GM12878 (cell line): ENCODE data around the gene RUFY3.

ENCODE experiments used
- DPF2 ChIP-seq: fragments of 450-650 bp; IDR thresholded peaks from 2 replicates; pipeline ENCODE4 v1.6.1; 2017; ENCODE audit warnings: mild to moderate bottlenecking
- E2F4 ChIP-seq: IDR thresholded peaks from 2 replicates; pipeline ENCODE4 v1.6.1; 2012; ENCODE audit warnings: low read depth, low read length, improper control_type of control experiment
- EP300 ChIP-seq, 2 experiments: fragments of 150-350 bp in 1 of 2; IDR thresholded peaks; 2 replicates each; pipeline ENCODE4 v1.6.1; 2011 to 2012; ENCODE audit warnings: low read depth in 2 of 2, low read length in 2 of 2, borderline replicate concordance in 1 of 2, improper control_type of control experiment in 1 of 2, inconsistent platforms in 1 of 2; ENCODE audit not compliant: control insufficient read depth in 1 of 2
- POLR2A ChIP-seq: IDR thresholded peaks from 2 replicates; pipeline ENCODE4 v1.6.1; 2011; ENCODE audit warnings: low read depth, mild to moderate bottlenecking, low read length
- POLR2AphosphoS5 ChIP-seq: IDR thresholded peaks from 2 replicates; pipeline ENCODE4 v1.6.1; 2011; ENCODE audit warnings: mild to moderate bottlenecking, low read length, inconsistent platforms
- TF ChIP-seq, protein P1 (sequence below), 3 experiments: IDR thresholded peaks in 2 of 3; conservative IDR thresholded peaks in 1 of 3; 2 replicates each; pipeline ENCODE4 v1.5.1; 2011; ENCODE audit warnings: low read depth in 3 of 3, low read length in 3 of 3, mild to moderate bottlenecking in 3 of 3, control low read depth in 2 of 3, moderate library complexity in 2 of 3, inconsistent platforms in 1 of 3, mixed read lengths in 1 of 3; ENCODE audit not compliant: control insufficient read depth in 2 of 3, insufficient read depth in 1 of 3; ENCODE audit errors: extremely low read depth in 1 of 3
- TF ChIP-seq, protein P2 (sequence below): IDR thresholded peaks from 2 replicates; pipeline ENCODE4 v1.6.1; 2011; ENCODE audit warnings: low read depth, low read length, improper control_type of control experiment, borderline replicate concordance

DNA sequence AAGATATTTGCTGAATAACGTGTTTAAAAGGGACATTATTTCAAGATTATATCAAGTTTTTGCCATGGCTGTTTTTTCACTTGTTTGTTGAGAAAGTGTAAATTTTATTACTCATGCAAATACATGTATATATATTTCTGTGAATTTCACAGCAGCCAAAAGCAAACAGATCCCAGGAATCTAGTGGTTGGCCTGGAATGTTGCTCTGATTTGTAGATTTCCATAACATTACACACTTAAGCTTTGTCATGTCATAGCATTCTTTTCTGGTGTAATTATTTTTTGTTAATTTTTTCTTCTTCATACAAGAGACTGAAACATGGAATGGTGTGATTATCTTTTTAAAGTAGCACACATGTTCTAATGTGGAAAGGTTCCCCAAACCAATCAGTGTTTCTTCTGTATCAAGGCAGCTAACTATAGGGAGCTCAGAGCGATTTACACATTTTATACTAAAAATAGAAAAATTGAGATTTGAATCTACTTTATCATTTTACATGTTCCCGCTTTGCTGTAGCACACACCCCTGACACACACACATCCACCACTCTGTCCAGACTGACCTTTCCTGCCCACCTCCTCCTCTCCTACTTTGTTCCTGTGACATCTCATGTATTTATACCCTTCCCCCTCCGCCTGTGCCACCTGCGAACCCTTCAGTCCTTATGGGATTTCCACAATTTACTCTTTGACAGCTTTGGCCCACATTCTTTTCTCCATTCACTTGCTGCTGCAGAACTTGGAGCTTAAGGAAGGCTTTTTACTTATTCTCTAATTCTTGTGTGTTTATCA is 20.3 kb downstream of the RUFY3 start:
- TF ChIP-seq E2F4 (no peak), POLR2AphosphoS5 (no peak), POLR2A (no peak), DPF2 (no peak), EP300 (IDR thresholded peaks at IDR 0.05; ENCODE audit: borderline replicate concordance in 1 of 2, control insufficient read depth in 1 of 2, low read depth in 2 of 2, low read length in 2 of 2) (no peak)
- TF ChIP-seq, protein P1, sequence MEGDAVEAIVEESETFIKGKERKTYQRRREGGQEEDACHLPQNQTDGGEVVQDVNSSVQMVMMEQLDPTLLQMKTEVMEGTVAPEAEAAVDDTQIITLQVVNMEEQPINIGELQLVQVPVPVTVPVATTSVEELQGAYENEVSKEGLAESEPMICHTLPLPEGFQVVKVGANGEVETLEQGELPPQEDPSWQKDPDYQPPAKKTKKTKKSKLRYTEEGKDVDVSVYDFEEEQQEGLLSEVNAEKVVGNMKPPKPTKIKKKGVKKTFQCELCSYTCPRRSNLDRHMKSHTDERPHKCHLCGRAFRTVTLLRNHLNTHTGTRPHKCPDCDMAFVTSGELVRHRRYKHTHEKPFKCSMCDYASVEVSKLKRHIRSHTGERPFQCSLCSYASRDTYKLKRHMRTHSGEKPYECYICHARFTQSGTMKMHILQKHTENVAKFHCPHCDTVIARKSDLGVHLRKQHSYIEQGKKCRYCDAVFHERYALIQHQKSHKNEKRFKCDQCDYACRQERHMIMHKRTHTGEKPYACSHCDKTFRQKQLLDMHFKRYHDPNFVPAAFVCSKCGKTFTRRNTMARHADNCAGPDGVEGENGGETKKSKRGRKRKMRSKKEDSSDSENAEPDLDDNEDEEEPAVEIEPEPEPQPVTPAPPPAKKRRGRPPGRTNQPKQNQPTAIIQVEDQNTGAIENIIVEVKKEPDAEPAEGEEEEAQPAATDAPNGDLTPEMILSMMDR (IDR thresholded peaks at IDR 0.05 in 2 of 3, conservative IDR thresholded peaks at IDR 0.05 in 1 of 3; ENCODE audit: control insufficient read depth in 2 of 3, extremely low read depth in 1 of 3, insufficient read depth in 1 of 3, low read depth in 3 of 3, low read length in 3 of 3): no peak
- TF ChIP-seq, protein P2, sequence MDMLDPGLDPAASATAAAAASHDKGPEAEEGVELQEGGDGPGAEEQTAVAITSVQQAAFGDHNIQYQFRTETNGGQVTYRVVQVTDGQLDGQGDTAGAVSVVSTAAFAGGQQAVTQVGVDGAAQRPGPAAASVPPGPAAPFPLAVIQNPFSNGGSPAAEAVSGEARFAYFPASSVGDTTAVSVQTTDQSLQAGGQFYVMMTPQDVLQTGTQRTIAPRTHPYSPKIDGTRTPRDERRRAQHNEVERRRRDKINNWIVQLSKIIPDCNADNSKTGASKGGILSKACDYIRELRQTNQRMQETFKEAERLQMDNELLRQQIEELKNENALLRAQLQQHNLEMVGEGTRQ: no peak
